Pancreas (tissue), 10 donors: ENCODE measurements around the gene MOXD1. TPM values are rescaled to one million over a fixed set of nuclear protein-coding genes. Genes with fewer than 3 reads are reported as not detected.

Experiments
- ATAC-seq, 4 donors: fragments of 200-7000 bp; cut with Tn5 transposase; one replicate each; pipeline versions ENCODE4 v1.8.0 to v1.9.1; 2020; ENCODE audit warnings: mild to moderate bottlenecking in 4 of 4, moderate library complexity in 4 of 4
- DNase-seq, 6 donors: peaks; one replicate each; pipeline ENCODE4 v3.0.0-alpha.2; 2020
- FAIRE-seq: peaks from 2 replicates; lab custom pipeline; 2012; peaks lifted over from hg19 to GRCh38; lab: Jason Lieb, UNC
- H3K27ac ChIP-seq, 4 donors: fragments of 200-600 bp; sonication (generic); 1 replicate in 3 of 4; 2 replicates in 1 of 4; pipeline versions ENCODE4 v1.5.0 to v1.8.0; 2020
- H3K27me3 ChIP-seq, 4 donors: fragments of 200-600 bp; one replicate each; pipeline ENCODE4 v1.8.0; 2021
- H3K36me3 ChIP-seq, 3 donors: fragments of 200-600 bp; sonication (generic) in 1 of 3; one replicate each; pipeline versions ENCODE4 v1.5.0 to v1.8.0; 2020 to 2021
- H3K4me1 ChIP-seq, 3 donors: fragments of 200-600 bp; one replicate each; pipeline ENCODE4 v1.8.0; 2021
- H3K4me3 ChIP-seq, 4 donors: fragments of 200-600 bp; sonication (generic) in 2 of 4; one replicate each; pipeline versions ENCODE4 v1.5.0 to v1.8.0; 2020 to 2021
- H3K9me3 ChIP-seq, 4 donors: fragments of 200-600 bp; one replicate each; pipeline ENCODE4 v1.8.0; 2021
- CTCF ChIP-seq, 4 donors: fragments of 200-600 bp; sonication (generic) in 3 of 4; IDR thresholded peaks; one replicate each; pipeline versions ENCODE4 v1.5.0 to v1.8.0; 2021; ENCODE audit warnings: antibody characterized with exemption in 4 of 4
- WGBS, 2 donors: extraction: QIAGEN DNeasy Blood & Tissue Kit; methylation state at CpG; one replicate each; pipeline ENCODE4 v1.1.7; 2013; 5-methylcytosine and 5-hydroxymethylcytosine counted together
- intact Hi-C, 3 donors: fragments of 100-400 bp; cut with DNase I; formaldehyde crosslinking; loops; one replicate each; pipeline versions ENCODE4 v1.11.1 to v1.14.2; 2022
- polyA plus RNA-seq, 2 donors: library from polyadenylated mRNA; stranded (reverse); fragments of 200-250 nt; gene quantifications; one replicate each; pipeline ENCODE4 v1.2.3, GENCODE V29; 2013
- total RNA-seq, 6 donors: library from RNA; stranded (reverse); fragmentation: NEBNext Ultra II Directional in 4 of 6; extraction: Animal tissue kit (Norgen Biotek cat#: 25700) in 4 of 6; gene quantifications; one replicate each; pipeline versions ENCODE4 v1.2.1 to v1.2.4, GENCODE V29; 2021 to 2023
- donor health status: healthy with polysubstance abuse.
- donor health status: DM: no; HTN: no; CAD: no; lungs with moderate emphysema.
- donor health status: DM: no; HTN: no; CAD: no.
- donor health status: control.
- donor health status: control.
- donor health status: Bipolar disorder and iron deficiency.
- donor health status: DM: yes; HTN: yes; CAD: no.
- donor health status: DM: no; HTN: no; CAD: no.
- donor health status: DM: no; HTN: no; CAD: no.
- donor health status: DM: yes; HTN: yes; CAD: no.

Gene MOXD1
- total and polyA plus RNA-seq, 8 donors, result 0.30 to 13.9 (median 0.62) TPM

- TF ChIP-seq CTCF (IDR thresholded peaks at IDR 0.05), result no peak
- DNase-seq (peak in 2 of 6 donors; percentile 4 to 21), FAIRE-seq (no peak), ATAC-seq (peak in 1 of 4 donors; percentile 30)
- no peaks in the 10 kb centered on the region for H3K27me3 ChIP-seq
- H3K4me1 ChIP-seq, result no peaks in the 10 kb centered on the region
- intact Hi-C loops, result loop anchor here in 2 of 3 donors (10.0 kb wide), 2 partner anchors 90 to 190 kb away; no protein-coding TSS in a partner anchor
- no peaks in the 10 kb centered on the region for H3K9me3 ChIP-seq
- H3K27ac ChIP-seq, result no peak overlapping the region
- WGBS, 2 donors, result 81 to 90% methylated on average over 6 of the region's 6 CpGs
- no peak overlapping the region for H3K4me3 ChIP-seq
- no peaks in the 10 kb centered on the region for H3K36me3 ChIP-seq
Observed at GRCh38 chr6:132304891-132305305, 96.4 kb downstream of the MOXD1 start.

GRCh38 chr6:132300323-132300949, 100.8 kb downstream of the MOXD1 start:
- no peaks in the 10 kb centered on the region for H3K36me3 ChIP-seq
- FAIRE-seq, result peak; percentile 90
- no peak overlapping the region for H3K4me3 ChIP-seq
- no peaks in the 10 kb centered on the region for H3K4me1 ChIP-seq
- intact Hi-C loops, result loop anchor here in 2 of 3 donors (10.0 kb wide), 2 partner anchors 94 to 194 kb away; no protein-coding TSS in a partner anchor
- no peaks in the 10 kb centered on the region for H3K9me3 ChIP-seq
- no peaks in the 10 kb centered on the region for H3K27me3 ChIP-seq
- peak in 3 of 4 donors; percentile 41 to 58 (median 45) for TF ChIP-seq CTCF (IDR thresholded peaks at IDR 0.05)
- ATAC-seq, result peak in 3 of 4 donors; percentile 84 to 91 (median 85)
- H3K27ac ChIP-seq, result no peak overlapping the region
- DNase-seq, result peak in 1 of 6 donors; percentile 23
- 55 to 56% methylated on average over 4 of the region's 4 CpGs for WGBS, 2 donors

GRCh38 chr6:132298344-132298949, 102.8 kb downstream of the MOXD1 start:
- peak; percentile 74 for FAIRE-seq

GRCh38 chr6:132289756-132290155, 111.5 kb downstream of the MOXD1 start:
- H3K36me3 ChIP-seq, result no peaks in the 10 kb centered on the region
- H3K4me1 ChIP-seq, result no peaks in the 10 kb centered on the region
- intact Hi-C loops, result loop anchor here in 1 of 3 donors (10.0 kb wide), 1 partner anchor 195 kb away; no protein-coding TSS in a partner anchor
- H3K27ac ChIP-seq, result no peak overlapping the region
- no peak for FAIRE-seq
- no peak overlapping the region for H3K4me3 ChIP-seq
- WGBS, 2 donors, result 81 to 85% methylated on average over 3 of the region's 3 CpGs
- no peak for ATAC-seq
- no peak for TF ChIP-seq CTCF (IDR thresholded peaks at IDR 0.05)
- DNase-seq, result no peak
- H3K27me3 ChIP-seq, result no peaks in the 10 kb centered on the region
- H3K9me3 ChIP-seq, result no peaks in the 10 kb centered on the region

More at GRCh38 chr6:132298344-132298949, 102.8 kb downstream of the MOXD1 start:
- H3K27me3 ChIP-seq, result no peaks in the 10 kb centered on the region
- H3K9me3 ChIP-seq, result no peaks in the 10 kb centered on the region
- intact Hi-C loops, result no loop called here
- peak in 3 of 4 donors; percentile 72 to 77 (median 75) for ATAC-seq
- peak in 2 of 6 donors; percentile 27 to 40 for DNase-seq
- no peaks in the 10 kb centered on the region for H3K36me3 ChIP-seq
- TF ChIP-seq CTCF (IDR thresholded peaks at IDR 0.05), result peak; percentile 28 to 51 (median 42)
- H3K4me3 ChIP-seq, result no peak overlapping the region
- no peak overlapping the region for H3K27ac ChIP-seq
- no peaks in the 10 kb centered on the region for H3K4me1 ChIP-seq
